Right kidney (tissue), 1 donor: Measurements from ENCODE around the gene MXD1.
"Not testable (repeated sequence)": the region's sequence is repeated elsewhere in the genome, so short reads cannot be mapped to it uniquely, and the experiment has no call there.

Experiments used
- DNase-seq: peaks from one replicate; pipeline ENCODE4 v3.0.0-alpha.2; 2016

MXD1 gene

DNA sequence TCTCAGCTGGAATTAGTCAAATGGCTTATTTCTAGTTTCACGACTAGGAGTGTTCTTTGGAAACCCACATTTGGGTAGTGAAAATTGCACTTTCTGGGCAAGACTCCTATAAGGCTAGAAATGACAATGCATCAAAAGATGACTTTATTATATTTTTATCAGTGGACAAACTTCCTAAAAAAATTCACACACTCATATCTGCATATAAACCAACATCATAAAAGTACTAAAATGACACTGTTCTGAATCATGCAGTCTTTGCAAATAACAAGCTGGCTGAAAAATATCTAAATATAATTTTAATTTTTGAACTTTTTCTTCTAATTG, 17.6 kb downstream of the MXD1 start:
- no peak for DNase-seq

DNA sequence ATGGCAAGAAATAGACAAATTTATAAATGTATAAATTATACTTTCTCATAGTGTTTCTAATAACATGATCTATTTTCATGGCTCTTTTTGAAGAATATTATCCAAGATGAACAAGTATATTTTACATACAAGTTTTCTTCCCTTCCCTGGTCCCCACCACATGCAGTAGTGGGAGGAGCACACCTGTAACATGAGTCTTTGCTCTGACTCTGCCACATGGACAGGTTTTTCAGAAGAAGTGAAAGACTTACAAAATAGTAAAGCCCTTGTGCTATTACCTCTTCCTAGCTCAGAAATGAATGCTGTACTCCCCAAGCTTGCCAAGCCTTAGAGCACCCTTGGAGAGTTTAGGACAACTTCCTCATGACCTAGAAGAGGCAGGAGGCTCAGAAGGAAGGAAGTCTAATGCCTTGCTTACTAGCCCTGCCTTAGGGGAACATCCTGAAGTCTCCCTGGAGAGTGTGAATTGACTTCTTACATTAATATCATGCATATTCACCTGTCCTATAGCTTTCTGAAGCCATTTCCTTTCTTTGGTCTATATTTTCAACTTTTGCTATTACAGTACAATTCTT, 18.4 kb downstream of the MXD1 start:
- DNase-seq: no peak

DNA sequence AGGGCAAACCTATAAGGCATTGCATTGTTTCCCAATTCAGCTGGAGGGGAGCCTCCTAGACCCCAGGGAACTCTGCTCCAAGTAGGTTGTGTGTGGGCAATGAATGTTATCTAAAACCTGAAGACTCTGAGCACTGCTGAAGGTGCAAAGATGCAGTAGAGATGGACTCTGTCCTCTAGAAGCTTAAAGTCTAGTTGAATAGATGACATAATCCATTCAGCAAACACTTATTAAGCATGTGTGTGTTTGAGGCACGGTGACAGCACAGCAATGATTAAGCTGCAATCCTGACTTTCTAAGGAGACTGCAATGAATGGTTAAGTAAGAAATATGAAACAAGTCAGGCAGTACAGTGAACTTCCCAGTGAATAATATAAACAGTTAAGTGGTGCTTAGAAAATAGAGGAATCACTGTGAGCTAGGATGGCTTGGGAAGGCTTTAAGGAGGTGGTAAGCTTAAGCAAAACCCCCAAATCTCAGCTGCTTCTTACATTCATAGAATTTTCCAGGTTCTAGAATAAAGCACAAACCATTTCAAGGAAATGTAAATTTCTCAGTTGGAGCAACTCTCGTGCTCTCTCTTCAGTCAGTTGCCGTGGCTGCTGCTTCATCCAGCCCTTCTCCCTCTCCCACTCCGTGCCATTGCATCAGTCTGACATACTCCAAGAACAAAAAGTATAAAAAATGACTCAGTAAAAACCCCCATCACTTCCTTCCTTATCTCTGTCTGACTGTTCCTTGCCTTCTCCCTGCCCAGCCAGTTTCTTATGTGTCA, 19.1 kb downstream of the MXD1 start:
- DNase-seq: no peak

DNA sequence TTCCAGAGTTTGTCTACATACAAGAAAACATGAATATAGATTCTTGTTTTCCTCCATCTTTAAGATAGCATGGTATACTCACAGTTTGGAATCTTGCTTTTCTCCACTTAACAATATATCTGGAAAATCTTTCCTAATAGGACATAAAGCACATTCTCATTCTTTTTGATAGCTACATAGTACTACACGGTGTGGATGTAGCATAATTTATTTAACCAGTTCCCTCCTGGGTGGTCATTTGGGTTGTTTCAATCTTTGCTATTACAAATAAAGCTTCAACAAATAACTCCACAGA, 19.7 kb downstream of the MXD1 start:
- DNase-seq: no peak

DNA sequence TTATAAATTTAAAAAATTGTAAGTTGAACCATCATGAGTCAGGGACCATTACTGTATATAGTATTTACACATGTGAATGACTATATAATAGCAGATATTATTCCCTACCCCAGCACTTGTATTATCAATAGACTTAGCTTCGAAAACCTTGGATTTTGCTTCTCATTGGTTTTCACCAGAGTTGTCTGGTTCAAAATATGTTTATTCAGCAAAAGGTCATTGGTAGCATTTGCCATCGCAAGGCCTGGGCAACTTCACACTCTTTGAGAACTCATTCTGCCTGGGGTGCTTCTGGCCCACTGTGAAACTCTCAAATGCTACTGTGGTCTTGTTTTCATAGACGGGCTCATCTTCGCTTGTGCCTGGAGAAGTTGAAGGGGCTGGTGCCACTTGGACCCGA, 20.1 kb downstream of the MXD1 start:
- DNase-seq: no peak

DNA sequence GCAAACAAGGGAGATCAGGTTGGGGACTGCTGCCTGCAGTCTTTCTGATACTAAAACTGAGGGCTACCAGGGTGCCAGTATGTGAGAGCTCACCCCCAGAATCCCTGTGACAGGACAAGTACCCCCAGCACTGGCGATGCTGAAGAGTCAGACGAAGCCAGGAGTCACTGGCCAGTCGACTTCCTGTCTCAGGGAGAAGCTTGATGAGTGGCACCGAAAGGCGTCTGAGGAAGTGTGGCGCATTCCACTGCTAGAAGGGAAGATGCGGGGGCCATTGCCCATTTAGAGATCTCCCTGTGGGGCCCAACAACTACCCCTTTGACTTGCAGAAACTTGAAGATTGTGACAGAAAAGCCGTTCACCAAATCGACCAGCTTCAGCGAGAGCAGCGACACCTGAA, 22.0 kb downstream of the MXD1 start:
- DNase-seq: no peak

DNA sequence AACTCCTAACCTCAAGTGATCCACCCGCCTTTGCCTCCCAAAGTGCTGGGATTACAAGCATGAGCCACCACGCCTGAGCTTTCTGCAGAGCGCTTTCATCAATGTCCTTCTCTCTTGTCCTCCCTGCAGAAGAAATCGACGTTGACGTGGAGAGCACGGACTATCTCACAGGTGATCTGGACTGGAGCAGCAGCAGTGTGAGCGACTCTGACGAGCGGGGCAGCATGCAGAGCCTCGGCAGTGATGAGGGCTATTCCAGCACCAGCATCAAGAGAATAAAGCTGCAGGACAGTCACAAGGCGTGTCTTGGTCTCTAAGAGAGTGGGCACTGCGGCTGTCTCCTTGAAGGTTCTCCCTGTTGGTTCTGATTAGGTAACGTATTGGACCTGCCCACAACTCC, 23.1 kb downstream of the MXD1 start:
- DNase-seq: no peak

DNA sequence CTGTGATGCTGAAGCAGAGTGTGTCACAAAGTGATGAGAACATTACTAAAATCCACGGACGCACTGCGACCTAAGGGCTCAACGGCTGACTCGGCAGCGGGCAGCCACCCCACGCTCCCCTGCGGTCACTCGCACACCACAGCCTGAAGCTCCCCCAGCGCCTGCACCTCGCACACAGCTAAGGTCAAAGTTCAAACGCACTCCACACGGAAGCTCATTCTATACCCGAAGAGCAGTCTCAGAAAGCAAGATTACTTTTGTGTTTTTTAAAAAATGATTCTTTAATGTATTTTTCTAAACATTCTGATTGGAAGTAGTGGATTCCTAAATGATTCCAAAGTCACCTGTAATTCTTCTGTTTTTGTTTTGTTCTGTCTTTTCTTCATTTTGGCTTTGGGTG, 24.8 kb downstream of the MXD1 start:
- DNase-seq: no peak

DNA sequence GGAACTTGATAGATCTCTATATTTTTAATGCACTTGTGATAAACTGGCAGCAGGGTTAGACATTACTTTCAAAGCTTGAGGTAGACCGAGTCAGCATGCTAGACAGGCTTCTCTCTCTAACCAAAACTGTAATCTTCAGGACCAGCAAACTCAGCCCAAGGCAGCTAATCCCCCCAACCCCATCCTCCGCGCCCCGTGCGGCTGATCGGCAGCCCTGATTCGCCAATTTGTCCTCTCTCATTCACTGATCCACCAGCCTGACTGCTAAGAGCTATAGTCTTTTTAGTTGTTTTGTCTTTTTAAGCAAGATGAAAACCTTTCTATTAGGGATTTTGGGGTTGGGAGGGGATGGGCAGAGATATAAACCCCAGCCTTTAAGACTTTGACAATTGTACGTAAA, 25.8 kb downstream of the MXD1 start:
- DNase-seq: no peak

DNA sequence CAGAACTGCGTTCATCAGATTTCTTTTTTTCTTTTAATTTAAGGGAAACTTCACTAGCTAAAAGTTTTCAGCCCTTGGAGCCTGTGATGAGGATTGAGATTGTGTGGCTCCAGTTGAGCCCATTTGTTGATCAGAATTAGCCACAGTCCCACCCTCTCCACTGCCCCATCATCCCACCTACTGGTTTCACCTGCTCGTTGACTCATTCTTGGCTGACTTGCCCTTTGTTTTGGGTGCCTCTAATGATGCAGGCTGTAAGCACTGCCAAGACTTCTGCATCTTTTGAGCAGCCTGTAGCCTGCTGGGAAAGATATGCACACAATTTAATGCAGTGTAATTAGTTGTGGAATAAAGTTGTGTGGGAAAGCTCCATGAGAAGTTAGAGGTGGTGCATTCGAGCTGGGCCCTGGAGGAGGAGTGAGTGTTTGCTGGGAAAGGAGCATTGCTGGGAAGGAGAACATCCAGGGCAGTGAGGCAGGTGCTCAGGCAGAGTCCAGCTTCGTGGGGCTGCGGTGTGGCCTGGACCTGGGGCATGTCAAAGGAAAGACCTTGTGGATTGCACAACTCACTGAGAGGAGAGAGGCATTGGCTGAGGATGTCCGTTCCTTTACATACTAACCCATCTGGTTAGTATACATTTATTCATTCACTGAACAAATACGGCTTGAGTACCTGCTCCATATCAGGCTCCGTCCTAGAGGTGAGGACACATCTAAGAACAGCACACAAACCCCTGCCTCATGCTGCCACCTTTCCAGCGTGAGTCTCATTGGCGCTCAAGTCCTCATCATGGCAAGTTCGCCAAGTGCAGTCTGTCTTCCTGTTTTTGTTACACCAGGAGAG, 28.3 kb downstream of the MXD1 start:
- DNase-seq: no peak

DNA sequence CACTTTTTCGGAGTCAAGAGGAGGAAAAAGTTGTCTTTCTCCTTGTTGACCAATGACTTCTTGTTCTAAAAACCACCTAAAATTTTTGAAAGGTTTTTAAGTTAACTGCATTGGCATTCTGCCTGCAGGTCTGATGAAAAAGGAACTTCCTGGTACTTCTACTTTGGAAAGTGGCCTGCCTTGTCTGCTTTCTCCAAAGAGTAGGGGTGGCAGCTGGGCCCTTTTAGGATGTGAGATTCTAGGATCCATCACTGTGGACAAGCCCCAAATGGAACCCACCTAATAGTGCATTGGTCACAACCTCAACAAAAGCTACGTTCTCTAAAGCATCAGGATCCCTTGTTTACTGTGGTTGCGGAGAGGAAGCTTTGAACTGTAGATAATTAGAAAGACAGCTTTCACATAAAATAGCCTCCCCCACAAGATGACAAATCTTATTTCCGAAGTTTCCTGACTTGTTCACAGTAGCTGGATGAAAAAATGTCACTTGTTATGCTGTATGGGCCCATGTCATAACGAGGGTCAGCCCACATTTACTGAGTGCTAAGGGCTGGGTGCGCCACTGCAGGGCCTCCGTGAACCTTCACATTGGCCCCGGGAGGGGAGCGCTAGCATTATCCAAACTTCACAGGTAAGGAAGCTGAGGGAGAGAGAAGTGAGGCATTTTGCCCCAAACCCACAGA, 29.1 kb downstream of the MXD1 start:
- no peak for DNase-seq

DNA sequence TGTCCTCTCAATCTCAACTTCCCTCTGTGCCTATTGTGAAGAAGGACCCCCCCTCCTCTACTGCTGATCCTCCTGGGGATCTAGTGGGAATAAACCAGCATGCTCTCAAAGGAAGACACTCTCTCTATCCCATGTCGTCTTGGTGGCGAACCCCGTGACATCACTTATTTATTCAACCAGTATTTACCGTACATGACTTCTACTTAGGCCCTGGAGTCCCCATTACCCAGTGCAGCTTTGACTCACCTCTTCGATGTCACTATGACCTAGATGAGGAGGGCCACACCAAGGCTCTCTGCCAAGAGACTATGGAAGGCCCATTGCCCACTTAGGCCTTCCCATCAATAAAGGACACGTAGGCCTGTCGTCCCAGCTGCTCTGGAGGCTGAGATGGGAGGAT, 29.8 kb downstream of the MXD1 start:
- DNase-seq: no peak

DNA sequence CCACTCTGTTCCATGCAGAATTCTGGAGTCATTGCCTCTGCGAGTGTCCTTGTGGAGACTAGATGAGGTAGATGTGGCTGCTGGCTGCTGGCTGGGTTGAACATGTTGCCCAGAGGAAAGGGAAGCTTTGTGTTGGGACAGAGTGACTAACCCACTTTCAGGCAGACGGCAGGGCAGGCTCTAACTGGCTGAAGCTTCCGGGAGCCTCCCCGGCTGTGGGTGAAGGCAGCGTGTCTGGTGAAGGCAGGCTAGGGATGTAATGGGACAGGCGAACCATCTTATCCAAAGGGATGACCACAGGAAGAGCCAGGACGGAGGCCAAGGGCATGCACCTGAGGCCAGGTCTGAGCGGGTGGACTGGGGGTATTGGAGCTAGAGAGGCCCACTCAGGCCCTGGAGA, 30.5 kb downstream of the MXD1 start:
- no peak for DNase-seq

DNA sequence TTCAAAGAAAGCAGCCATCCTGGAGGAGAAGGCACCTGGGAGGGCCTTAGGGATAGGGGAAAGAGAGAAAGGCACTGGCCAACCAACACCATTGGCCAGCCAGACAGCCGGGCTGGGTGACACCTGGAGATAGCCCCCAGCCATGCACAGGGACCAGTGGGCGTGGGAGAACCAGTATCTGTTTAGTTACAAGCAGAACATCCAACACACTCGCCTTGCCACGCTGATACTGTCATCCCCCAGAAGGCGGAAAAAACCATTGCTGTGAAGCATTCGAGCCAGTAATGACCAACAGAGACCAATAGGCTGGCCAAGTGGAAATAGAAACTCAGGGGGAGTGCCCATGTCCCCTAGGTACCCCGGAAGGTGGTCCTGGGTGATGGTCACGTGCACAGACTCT, 31.0 kb downstream of the MXD1 start:
- DNase-seq: no peak

DNA sequence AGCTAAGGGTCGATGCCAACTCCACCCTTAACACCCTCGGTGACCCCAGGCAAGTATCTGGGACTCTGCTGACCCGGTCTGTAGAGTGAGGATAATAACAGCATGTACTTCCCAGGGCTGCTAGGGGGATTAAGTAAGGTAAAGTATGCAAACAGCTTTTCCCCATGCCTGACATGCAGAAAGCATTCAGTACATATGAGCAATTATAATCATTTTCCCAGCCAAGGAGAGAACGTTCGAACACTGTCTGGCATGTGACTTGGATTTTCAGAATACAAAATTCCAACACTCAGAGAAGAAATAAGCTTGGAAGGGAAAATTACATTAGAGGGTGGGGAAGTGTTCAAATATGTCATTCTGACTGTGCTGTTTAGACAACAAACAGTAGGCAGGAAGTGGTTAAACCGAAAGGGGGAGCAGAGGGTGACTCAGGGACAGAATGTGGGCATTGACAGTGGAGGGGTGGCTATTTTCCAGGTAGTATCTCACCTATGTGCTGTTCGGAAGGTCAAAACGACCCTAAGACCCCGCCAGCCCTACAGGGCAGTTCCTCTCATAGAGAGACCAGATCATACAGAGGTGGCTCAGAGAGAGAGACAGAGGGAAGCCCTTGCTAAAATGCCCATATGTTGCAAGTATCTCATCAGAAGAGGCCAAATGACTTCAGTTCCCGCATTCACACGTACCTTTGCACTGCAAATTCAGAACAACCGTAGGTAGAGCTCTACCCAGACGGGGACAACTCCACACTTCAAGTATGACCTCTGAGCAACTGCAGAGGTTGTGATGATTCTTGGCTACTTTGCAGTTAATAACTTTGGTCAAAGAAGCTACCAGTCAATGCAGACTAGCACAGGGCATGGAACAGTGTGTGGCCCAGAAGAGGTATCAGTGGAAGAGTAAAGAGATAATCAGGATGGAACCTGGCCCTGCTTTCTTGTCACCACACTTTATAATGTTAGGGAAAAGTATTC, 31.7 kb downstream of the MXD1 start:
- DNase-seq: no peak

DNA sequence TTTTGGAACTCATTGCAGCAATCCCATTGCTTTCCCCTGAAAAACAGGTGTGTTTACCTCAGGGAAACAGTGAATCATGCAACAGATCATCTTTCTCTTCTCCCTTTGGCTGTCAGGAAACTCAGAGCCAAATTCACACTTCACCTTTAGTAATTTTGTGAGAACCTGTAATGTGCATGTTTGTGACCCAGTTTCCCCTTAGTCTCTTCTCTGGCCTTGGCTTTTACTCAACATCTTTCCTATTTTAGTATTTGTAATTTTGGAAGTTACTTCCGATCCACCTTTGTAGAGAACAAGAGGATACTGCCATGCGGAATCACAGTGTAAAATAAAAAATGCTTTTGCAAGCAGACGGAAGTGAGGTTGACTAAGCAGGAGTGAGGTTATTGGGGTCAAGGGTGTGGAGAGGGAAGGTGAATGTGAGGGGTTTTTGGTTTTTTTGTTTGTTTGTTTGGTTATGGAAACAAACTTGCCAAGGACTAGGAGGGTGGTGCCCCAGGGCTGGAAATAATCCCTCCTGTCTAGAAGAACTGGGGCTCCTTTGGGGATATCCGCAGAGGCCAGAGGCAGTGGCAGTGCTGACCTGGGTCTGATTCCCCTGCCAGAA, 32.5 kb downstream of the MXD1 start:
- DNase-seq: no peak

DNA sequence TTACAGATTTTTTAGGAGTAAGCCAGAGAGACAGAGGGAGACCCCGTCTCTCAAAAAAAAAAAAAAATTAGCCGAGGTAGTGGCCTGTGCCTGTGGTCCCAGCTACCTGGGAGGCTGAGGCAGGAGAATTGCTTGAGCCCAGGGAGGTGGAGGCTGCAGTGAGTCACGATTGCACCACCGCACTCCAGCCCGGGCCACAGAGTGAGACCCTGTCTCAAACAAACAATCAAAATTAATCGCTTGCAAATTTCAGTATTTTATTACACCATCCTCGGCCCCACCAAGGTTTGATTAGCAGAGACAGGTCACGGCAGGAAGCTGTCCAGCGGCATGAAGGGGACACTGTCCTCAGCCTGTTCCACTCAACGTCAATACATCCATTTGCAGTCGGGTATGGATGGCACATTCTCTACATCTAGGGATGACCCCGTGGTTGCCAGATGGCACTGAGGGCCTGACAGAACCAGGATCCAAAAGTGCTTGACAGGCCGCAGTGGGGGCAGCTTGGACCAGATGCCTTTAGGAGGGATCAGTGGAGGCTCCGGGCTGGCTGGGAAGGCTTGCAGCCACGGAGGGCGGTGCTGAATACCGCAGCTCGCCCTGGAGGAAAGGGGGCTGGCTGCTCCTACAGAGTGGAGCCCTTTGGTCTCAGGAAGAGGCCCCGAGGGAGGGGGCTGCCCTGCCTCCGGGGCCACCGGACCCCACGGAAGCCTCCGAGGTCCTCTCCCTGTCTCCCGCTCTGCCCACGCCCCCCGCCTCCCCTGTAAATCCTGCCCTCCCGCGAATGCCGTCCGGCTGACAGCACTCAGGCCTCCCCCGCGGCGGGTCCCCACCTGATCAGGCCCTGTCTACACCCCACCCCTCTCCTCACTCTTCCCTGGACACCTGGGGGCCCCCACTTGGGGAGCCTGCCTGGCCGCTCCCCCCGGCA, 33.4 kb downstream of the MXD1 start:
- DNase-seq: peak; percentile 44

DNA sequence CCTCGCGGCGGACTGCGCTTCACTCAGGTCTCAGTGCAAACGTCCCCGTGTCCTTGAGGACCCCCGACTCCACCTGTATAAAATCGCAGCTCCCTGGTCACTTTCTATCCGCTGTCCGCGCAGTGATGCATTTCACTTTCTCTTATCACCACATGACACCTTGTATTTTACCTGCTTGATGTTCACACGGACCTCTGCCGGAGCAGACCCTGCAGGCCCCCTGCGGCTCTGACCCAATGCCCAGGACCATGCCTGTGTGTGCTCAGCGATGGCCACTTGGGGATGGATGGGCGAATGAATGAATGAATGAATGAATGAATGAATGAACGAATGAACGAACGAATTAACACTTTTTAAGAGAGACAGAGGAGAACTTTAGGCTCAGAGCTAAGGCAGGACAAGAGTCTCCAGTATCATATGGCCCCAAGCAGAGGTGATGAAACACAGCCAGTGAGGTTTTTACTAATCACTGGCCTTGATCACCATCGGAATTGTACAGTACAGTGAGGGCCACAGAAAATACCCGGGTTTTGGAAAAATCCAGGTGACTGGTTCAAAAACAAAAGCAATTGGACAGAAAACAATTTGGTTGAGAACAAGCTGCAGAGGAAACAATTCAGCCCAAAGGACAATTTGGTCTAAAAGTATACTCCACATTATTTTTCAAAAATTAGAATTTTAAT, 34.2 kb downstream of the MXD1 start:
- no peak for DNase-seq

DNA sequence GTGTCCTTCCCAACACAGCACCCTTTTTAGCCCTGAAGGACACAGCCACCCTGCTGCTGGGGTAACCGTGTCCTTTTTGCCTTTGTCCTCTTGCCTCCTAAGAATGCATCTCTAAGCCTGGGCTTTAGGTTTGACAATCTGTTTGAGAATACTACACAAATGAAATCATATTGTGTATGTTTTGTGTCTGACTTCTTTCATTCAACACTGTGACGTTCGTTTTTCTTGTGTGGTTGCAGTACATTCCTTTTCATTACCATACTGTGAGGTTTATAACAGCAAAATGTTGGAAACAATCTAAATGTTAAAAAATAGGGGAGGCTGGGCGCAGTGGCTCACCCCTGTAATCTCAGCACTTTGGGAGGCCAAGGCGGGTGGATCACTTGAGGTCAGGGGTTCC, 35.3 kb downstream of the MXD1 start:
- DNase-seq: no peak

DNA sequence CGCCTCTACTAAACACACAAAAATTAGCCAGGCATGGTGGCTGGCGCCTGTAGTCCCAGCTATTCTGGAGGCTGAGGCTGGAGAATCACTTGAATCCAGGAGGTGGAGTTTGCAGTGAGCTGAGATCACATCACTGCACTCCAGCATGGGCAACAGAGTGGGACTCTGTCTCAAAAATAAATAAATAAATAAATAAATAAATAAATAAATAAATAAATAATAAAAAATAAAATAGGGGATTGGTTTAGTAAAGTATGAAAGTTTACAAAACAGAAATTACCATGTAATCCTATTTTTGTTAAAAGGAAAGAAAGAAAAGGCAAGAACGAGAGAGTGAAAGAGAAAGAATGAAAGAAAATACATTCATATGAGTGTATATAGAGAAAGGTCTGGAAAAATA, 35.8 kb downstream of the MXD1 start:
- DNase-seq: not testable (repeated sequence)
